AML-193 (cell line): ENCODE data around the gene PDZD7.
A peak's percentile ranks its signal among the peaks of the same experiment; 100 is the strongest.
"Not testable (repeated sequence)": the region's sequence is repeated elsewhere in the genome, so short reads cannot be mapped to it uniquely, and the experiment has no call there.

Experiments used
- DNase-seq, 2 experiments: peaks; one replicate each; lab custom pipeline; 2025; lab: John Stamatoyannopoulos, UW

Gene PDZD7

GRCh38 chr10:100982916-100983830 is 47.8 kb downstream of the PDZD7 start:
- no peak for DNase-seq

GRCh38 chr10:100981178-100981772 is 49.7 kb downstream of the PDZD7 start:
- DNase-seq: no peak

GRCh38 chr10:100980711-100981110 is 50.2 kb downstream of the PDZD7 start:
- DNase-seq: no peak

- DNase-seq: no peak
Measured at GRCh38 chr10:100980311-100980710, 50.6 kb downstream of the PDZD7 start.

GRCh38 chr10:100979791-100980272 is 51.1 kb downstream of the PDZD7 start:
- no peak for DNase-seq

GRCh38 chr10:100978901-100979195 is 52.1 kb downstream of the PDZD7 start:
- DNase-seq: no peak

GRCh38 chr10:100978121-100978900 is 52.6 kb downstream of the PDZD7 start:
- DNase-seq: no peak

- DNase-seq: no peak
Measured at GRCh38 chr10:100977436-100977835, 53.5 kb downstream of the PDZD7 start.

GRCh38 chr10:100976906-100977305 is 54.0 kb downstream of the PDZD7 start:
- no peak for DNase-seq

- not testable (repeated sequence) for DNase-seq
Measured at GRCh38 chr10:100975397-100975796, 55.5 kb downstream of the PDZD7 start.

GRCh38 chr10:100972904-100973535 is 57.9 kb downstream of the PDZD7 start:
- no peak for DNase-seq

- no peak for DNase-seq
Measured at GRCh38 chr10:100972115-100972903, 58.6 kb downstream of the PDZD7 start.

- no peak for DNase-seq
Measured at GRCh38 chr10:100970914-100971811, 59.8 kb downstream of the PDZD7 start.

GRCh38 chr10:100970076-100970913 is 60.6 kb downstream of the PDZD7 start:
- DNase-seq: no peak

GRCh38 chr10:100969187-100970075 is 61.5 kb downstream of the PDZD7 start, which contains the start of gene SEMA4G:
Gene SEMA4G, plus strand, starts transcription at chr10:100969504. Its CDS starts 3,409 bp downstream, at chr10:100972913.
- DNase-seq: peak in 1 of 2 experiments; percentile 10

GRCh38 chr10:100968863-100969186 is 62.1 kb downstream of the PDZD7 start:
- no peak for DNase-seq

GRCh38 chr10:100968062-100968736 is 62.7 kb downstream of the PDZD7 start:
- DNase-seq: no peak

GRCh38 chr10:100967332-100967731 is 63.6 kb downstream of the PDZD7 start:
- DNase-seq: no peak
